Measurements from ENCODE around the gene SHANK2. TPM values are rescaled to one million over a fixed set of nuclear protein-coding genes. Genes with fewer than 3 reads are reported as not detected.

The SHANK2 gene
- total RNA-seq, 1 experiment from 2014 or later: 23.8 TPM

DNA sequence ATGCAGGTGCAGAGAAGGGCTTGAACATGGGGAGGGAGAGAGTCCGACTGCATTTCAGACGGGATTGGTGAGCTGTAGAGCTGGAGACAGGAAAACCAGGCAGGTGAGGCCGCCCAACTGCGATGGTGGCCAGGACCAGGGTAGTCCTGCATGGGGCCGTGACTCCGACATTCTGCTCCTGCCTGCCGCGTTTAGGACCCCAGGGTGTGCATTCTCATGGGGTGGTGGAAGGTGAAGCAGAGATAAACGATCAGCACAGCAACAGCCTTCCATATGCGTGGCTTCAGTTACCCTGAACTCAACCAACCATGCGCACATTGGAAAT is 29.3 kb downstream of the SHANK2 start:
- Histone ChIP-seq H3K56ac (ENCODE audit: insufficient read length, low read depth, low read length) (no peak overlapping the region), H3K79me1 (ENCODE audit: insufficient read depth, low read depth, low read length, poor library complexity, severe bottlenecking) (peaks cover 6% of the 10 kb centered on the region), H3K18ac (ENCODE audit: insufficient read length, low read depth, low read length) (no peak overlapping the region), H3K23me2 (ENCODE audit: insufficient read length, low read depth, low read length, poor library complexity, severe bottlenecking) (no peaks in the 10 kb centered on the region), H3K14ac (ENCODE audit: insufficient read depth, low read length) (no peak overlapping the region; the same call in 1 of the 2 replicates), H2BK120ac (ENCODE audit: low read depth, low read length, poor library complexity, severe bottlenecking) (no peak overlapping the region), H3K79me2 (ENCODE audit: insufficient read depth, low read length) (no peaks in the 10 kb centered on the region; the same call in 1 of the 2 replicates), H3K4me2 (ENCODE audit: insufficient read depth, insufficient read length, low read length) (no peak overlapping the region), H2AFZ (ENCODE audit: low read length) (no peak overlapping the region), H2BK15ac (ENCODE audit: low read depth, low read length) (no peak overlapping the region; the same call in 1 of the 2 replicates), H4K8ac (replicated peaks; ENCODE audit: insufficient read length, low read depth, low read length) (no peak overlapping the region), H2BK5ac (ENCODE audit: insufficient read length, low read length) (no peak overlapping the region), H3K23ac (ENCODE audit: insufficient read length, low read depth, low read length) (no peak overlapping the region), H2BK12ac (ENCODE audit: insufficient read length, low read depth, low read length) (no peak overlapping the region), H2AK5ac (ENCODE audit: insufficient read length, low read length) (no peak overlapping the region), H3K9me3 (ENCODE audit: control insufficient read depth, low read depth, low read length) (no peaks in the 10 kb centered on the region), H3K9ac (ENCODE audit: extremely low read depth, insufficient read length, low read length) (no peak overlapping the region), H4K5ac (ENCODE audit: insufficient read length, low read depth, low read length) (no peak overlapping the region), H3T11ph (ENCODE audit: low read length) (no peak overlapping the region), H4K20me1 (ENCODE audit: control insufficient read depth, insufficient read depth, insufficient read length) (no peaks in the 10 kb centered on the region), H3K27me3 (ENCODE audit: insufficient read depth, low read length) (no peaks in the 10 kb centered on the region), H3K27ac (ENCODE audit: insufficient read length, low read depth, low read length) (no peak overlapping the region), H4K91ac (ENCODE audit: insufficient read length, low read depth, low read length) (no peak overlapping the region), H2BK20ac (ENCODE audit: low read depth, low read length, poor library complexity, severe bottlenecking) (no peak overlapping the region), H3K4me1 (ENCODE audit: insufficient read depth, low read length) (no peaks in the 10 kb centered on the region), H3K4ac (ENCODE audit: low read depth, low read length) (no peak overlapping the region)
- no peak for DNase-seq
- Mint-ChIP-seq H3K36me3 (ENCODE audit: insufficient read depth in 1 of 3, low read depth in 3 of 3) (peaks cover 27 to 51% (median 46%) of the 10 kb centered on the region in 3 experiments), H3K4me1 (peaks cover 6 to 7% of the 10 kb centered on the region in 2 experiments; a peak in 3 of 4 replicates), H3K9me3 (peaks cover 18 to 21% of the 10 kb centered on the region in 2 experiments), H3K27ac (peak overlapping the region in 2 of 3 experiments; percentile 48 to 57; a peak in 3 of 7 replicates), H3K27me3 (ENCODE audit: low read depth) (no peaks in the 10 kb centered on the region), H3K4me3 (no peak overlapping the region)
- TF ChIP-seq, protein P1, sequence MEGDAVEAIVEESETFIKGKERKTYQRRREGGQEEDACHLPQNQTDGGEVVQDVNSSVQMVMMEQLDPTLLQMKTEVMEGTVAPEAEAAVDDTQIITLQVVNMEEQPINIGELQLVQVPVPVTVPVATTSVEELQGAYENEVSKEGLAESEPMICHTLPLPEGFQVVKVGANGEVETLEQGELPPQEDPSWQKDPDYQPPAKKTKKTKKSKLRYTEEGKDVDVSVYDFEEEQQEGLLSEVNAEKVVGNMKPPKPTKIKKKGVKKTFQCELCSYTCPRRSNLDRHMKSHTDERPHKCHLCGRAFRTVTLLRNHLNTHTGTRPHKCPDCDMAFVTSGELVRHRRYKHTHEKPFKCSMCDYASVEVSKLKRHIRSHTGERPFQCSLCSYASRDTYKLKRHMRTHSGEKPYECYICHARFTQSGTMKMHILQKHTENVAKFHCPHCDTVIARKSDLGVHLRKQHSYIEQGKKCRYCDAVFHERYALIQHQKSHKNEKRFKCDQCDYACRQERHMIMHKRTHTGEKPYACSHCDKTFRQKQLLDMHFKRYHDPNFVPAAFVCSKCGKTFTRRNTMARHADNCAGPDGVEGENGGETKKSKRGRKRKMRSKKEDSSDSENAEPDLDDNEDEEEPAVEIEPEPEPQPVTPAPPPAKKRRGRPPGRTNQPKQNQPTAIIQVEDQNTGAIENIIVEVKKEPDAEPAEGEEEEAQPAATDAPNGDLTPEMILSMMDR (conservative IDR thresholded peaks at IDR 0.05): no peak
- WGBS (ENCODE audit: extremely low coverage, insufficient read length, low lambda C conversion rate): no CpG with 5 or more reads among the region's 11 CpGs

All from H9 (cell line).